SH-SY5Y (cell line): Measurements from ENCODE around the gene GUCY2D.

Source experiments
- GATA2 ChIP-seq: IDR thresholded peaks from 2 replicates; pipeline ENCODE4 v1.6.1; 2011; ENCODE audit warnings: mild to moderate bottlenecking, low read depth, low read length
- GATA3 ChIP-seq: IDR thresholded peaks from 2 replicates; pipeline ENCODE4 v1.6.1; 2011; ENCODE audit warnings: low read depth, mild to moderate bottlenecking, low read length, moderate library complexity

DNA sequence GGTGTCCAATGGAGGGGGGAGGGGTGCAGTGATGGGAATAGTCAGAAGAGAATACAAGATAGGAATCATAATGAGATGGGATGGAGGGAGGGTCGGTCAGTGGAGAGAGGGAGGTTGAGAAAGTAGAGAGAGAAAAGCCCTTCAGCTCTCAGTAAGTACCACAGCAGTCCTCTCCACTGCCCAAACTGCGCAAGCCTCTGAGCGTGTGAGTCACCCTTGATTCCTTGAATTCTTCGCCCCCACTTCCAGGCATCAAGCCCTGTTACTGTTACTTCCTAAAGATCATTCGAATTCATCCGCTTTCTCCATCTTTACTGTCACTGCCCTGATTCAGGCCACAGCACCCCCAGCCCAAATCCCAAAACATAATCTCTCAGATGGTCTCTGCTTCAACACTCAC is 2.5 kb downstream of the GUCY2D start:
- TF ChIP-seq GATA2, result no peak
- TF ChIP-seq GATA3, result no peak
